PFSK-1 (cell line): ENCODE results near the gene EML1.

Experiments used
- POLR2AphosphoS5 ChIP-seq: IDR thresholded peaks from 2 replicates; pipeline ENCODE4 v1.6.1; 2012; ENCODE audit warnings: low read depth, mild to moderate bottlenecking, control low read depth, low read length, moderate library complexity
- SIN3A ChIP-seq: IDR thresholded peaks from 2 replicates; pipeline ENCODE4 v1.6.1; 2012; ENCODE audit warnings: mild to moderate bottlenecking, low read length, moderate library complexity, borderline replicate concordance; ENCODE audit not compliant: insufficient read depth
- TAF1 ChIP-seq: IDR thresholded peaks from 2 replicates; pipeline ENCODE4 v1.6.1; 2012; ENCODE audit warnings: low read length, control low read depth, borderline replicate concordance; ENCODE audit not compliant: insufficient read depth
- TF ChIP-seq, protein P1 (sequence below), 2 experiments: IDR thresholded peaks; 2 replicates each; pipeline versions ENCODE4 v1.6.1 to v1.8.0; 2011 to 2012; ENCODE audit warnings: low read depth in 2 of 2, low read length in 2 of 2, control low read depth in 1 of 2, inconsistent platforms in 1 of 2, mild to moderate bottlenecking in 1 of 2, moderate library complexity in 1 of 2; ENCODE audit not compliant: insufficient read depth in 1 of 2

DNA sequence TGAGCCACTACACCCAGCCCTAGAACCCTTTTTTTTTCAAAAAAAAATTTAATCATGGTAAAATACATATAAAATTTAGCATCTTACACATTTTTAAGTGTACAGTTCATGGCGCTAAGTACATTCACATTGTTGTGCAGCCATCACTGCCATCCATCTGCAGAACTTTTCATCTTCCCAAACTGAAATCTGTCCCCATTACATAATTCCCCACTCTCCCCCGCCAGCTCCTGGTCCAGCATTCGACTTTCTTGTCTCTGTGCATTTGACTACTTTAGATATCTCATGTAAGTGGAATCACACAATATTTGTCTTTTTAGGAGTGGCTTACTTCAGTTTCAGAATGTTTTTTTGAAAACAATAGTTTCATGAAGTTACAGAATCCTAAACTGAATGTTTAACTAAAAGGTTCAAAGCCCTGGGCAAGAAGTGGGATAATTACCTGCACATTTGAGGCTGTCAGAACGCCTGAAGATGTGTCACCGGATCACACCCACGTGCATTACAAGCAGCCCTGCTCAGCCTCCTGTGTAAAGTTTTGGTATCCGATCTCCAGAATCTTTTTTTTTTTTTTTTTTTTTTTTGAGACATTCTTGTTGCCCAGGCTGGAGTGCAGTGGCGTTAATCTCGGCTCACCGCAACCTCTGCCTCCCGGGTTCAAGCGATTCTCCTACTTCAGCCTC, 12.7 kb downstream of the EML1 start:
- TF ChIP-seq POLR2AphosphoS5 (no peak), SIN3A (no peak), TAF1 (no peak)
- TF ChIP-seq, protein P1, sequence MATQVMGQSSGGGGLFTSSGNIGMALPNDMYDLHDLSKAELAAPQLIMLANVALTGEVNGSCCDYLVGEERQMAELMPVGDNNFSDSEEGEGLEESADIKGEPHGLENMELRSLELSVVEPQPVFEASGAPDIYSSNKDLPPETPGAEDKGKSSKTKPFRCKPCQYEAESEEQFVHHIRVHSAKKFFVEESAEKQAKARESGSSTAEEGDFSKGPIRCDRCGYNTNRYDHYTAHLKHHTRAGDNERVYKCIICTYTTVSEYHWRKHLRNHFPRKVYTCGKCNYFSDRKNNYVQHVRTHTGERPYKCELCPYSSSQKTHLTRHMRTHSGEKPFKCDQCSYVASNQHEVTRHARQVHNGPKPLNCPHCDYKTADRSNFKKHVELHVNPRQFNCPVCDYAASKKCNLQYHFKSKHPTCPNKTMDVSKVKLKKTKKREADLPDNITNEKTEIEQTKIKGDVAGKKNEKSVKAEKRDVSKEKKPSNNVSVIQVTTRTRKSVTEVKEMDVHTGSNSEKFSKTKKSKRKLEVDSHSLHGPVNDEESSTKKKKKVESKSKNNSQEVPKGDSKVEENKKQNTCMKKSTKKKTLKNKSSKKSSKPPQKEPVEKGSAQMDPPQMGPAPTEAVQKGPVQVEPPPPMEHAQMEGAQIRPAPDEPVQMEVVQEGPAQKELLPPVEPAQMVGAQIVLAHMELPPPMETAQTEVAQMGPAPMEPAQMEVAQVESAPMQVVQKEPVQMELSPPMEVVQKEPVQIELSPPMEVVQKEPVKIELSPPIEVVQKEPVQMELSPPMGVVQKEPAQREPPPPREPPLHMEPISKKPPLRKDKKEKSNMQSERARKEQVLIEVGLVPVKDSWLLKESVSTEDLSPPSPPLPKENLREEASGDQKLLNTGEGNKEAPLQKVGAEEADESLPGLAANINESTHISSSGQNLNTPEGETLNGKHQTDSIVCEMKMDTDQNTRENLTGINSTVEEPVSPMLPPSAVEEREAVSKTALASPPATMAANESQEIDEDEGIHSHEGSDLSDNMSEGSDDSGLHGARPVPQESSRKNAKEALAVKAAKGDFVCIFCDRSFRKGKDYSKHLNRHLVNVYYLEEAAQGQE (IDR thresholded peaks at IDR 0.05; ENCODE audit: insufficient read depth in 1 of 2, low read depth in 2 of 2, low read length in 2 of 2) = no peak
